H1 (cell line): ENCODE measurements around the gene ADK. TPM values are rescaled to one million over a fixed set of nuclear protein-coding genes. Genes with fewer than 3 reads are reported as not detected.

Experiments
- CTBP2 ChIP-seq: IDR thresholded peaks from 2 replicates; pipeline ENCODE4 v1.7.0; 2011; ENCODE audit warnings: borderline replicate concordance, mild to moderate bottlenecking, moderate library complexity, mixed read lengths, low read length; ENCODE audit not compliant: insufficient read depth, insufficient read length
- SUZ12 ChIP-seq: fragments of 200-600 bp; sonication (generic); IDR thresholded peaks from 2 replicates; pipeline ENCODE4 v1.6.1; 2012; ENCODE audit warnings: mild to moderate bottlenecking, inconsistent platforms, low read length, moderate library complexity, mixed read lengths
- polyA plus RNA-seq, 7 experiments: library from polyadenylated mRNA; depleted of rRNA in 3 of 7; stranded (reverse) in 5 of 7; unstranded in 2 of 7; fragments of >200 nt in 5 of 7; fragments of 200-250 nt in 2 of 7; gene quantifications; 1 replicate in 5 of 7; 2 replicates in 1 of 7; 4 replicates in 1 of 7; pipeline versions ENCODE4 v1.2.1 to v1.2.3, GENCODE V29; 2011 to 2013; ENCODE audit warnings: missing spikeins in 2 of 7, mixed read lengths in 2 of 7
- total RNA-seq: library from RNA; stranded (reverse); fragmentation: NEBNext Ultra II Directional; extraction: Animal tissue kit (Norgen Biotek cat#: 25700); gene quantifications from 2 replicates; pipeline ENCODE4 v1.2.1, GENCODE V29; 2021

The ADK gene
- total and polyA plus RNA-seq, 2 of the 8 experiments (the other 6 are each of a cell fraction or from before 2014, with no cell fraction given): 12.3 to 42.4 TPM

DNA sequence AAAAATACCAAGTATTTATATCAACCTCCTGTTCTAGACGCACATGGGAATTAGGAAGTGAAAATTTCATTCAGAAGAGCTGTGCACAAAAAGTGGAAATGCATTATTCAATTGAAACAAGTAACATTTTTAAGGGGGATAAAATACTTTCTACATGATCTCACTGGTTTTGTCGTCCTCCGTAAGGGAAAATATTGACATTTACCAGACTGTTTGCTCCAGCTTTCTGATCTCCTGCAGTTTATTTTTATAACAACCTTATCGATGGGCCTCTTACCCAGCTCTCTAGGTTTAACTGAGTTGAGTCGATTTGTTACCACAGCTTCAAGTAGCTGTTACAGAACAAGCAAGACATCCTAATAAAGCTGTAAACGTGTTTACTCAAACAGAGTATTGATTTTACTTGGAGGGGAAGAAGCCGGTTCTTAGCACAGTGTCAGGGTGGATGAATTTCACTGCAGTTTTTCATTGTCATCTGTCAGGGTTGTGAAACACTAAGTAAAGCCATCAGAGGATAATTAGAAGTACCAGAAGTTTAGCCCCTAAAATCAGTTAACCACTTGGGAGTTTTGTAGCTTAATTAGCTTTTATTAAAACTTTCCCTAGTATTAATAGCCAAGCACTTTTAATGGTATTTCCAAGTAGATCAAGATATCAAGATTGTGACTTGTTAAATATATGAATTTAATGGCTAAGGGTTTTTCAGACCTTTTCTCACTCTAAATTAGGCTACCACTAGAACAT lies 532.8 kb downstream of the ADK start (continued):
- TF ChIP-seq CTBP2: no peak
- TF ChIP-seq SUZ12: no peak
